Heart left ventricle (tissue), 13 donors: ENCODE results near the gene STON1.

ENCODE experiments used
- POLR2A ChIP-seq, 2 donors: fragments of 450-650 bp; IDR thresholded peaks; one replicate each; pipeline ENCODE4 v1.6.1; 2017; ENCODE audit warnings: antibody characterized with exemption in 2 of 2, mild to moderate bottlenecking in 2 of 2, moderate library complexity in 2 of 2
- TF ChIP-seq, protein P1 (sequence below), 12 donors: fragments of 200-600 bp; sonication (generic) in 4 of 12; IDR thresholded peaks; one replicate each; pipeline versions ENCODE4 v1.5.0 to v1.8.0; 2018 to 2022; ENCODE audit warnings: antibody characterized with exemption in 12 of 12, mild to moderate bottlenecking in 5 of 12
- donor health status: ischemic (EF 13 %, LVEDD 7.1; RV severe dilation, severe dysfunction).
- donor health status: DM: no; HTN: yes; CAD: no.
- donor health status: DM: no; HTN: no; CAD: no.
- donor health status: ischemic (EF 25% LVEDD 6.9; RV normal size, moderate dysfunction).
- donor health status: ischemic (EF 25% LVEDD 5.7; RV mildly dilated, moderate dysfunction).
- donor health status: ischemic (EF 35%, LVEDD 5.7; RV mildly dilated, moderate dysfunction).
- donor health status: nonischemic (EF 11% LVEDD 7.7; RV severe dilation, severe dysfunction).
- donor health status: DM: yes; HTN: yes; CAD: no.
- donor health status: PGD.
- donor health status: ischemic (EF 29% LVEDD 5.4; RV normal size, mild dysfunction).
- donor health status: nonischemic (EF 23%, LVEDD 6.1; RV moderate dilation, normal function).

DNA sequence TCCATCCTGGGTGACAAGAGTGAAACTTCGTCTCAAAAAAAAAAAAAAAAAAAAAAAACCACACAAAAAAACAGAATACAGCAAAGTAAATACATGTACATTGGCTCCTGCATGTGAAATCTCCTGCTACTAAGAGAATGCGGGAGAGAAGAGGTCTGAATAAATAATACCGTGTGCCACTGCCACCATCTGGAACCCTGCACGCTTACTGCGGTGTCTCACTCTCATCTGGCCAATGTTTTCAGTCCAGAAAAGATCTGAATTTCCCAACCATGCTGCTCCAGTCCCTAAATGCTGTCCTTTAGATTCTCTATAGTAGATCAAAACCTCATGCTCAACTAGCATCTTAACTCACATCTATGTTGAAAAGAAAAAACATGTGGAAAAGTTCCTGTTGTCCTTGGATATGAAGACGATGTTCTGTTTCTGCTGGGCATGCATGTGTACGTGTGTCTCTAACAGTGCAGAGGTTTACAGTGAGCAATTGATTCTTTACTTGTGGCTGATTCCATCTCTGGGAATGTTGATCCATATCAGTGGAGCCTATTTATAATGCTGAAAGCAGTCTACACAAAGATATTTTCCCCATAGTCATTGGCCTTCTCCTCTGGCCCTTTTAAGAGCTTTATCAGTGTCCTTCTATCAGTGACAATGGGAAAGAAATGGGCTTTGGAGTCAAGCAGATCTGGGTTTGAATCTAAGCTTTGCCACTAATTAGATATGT, 11.9 kb downstream of the STON1 start:
- TF ChIP-seq, protein P1, sequence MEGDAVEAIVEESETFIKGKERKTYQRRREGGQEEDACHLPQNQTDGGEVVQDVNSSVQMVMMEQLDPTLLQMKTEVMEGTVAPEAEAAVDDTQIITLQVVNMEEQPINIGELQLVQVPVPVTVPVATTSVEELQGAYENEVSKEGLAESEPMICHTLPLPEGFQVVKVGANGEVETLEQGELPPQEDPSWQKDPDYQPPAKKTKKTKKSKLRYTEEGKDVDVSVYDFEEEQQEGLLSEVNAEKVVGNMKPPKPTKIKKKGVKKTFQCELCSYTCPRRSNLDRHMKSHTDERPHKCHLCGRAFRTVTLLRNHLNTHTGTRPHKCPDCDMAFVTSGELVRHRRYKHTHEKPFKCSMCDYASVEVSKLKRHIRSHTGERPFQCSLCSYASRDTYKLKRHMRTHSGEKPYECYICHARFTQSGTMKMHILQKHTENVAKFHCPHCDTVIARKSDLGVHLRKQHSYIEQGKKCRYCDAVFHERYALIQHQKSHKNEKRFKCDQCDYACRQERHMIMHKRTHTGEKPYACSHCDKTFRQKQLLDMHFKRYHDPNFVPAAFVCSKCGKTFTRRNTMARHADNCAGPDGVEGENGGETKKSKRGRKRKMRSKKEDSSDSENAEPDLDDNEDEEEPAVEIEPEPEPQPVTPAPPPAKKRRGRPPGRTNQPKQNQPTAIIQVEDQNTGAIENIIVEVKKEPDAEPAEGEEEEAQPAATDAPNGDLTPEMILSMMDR (IDR thresholded peaks at IDR 0.05) = no peak
- TF ChIP-seq POLR2A (IDR thresholded peaks at IDR 0.05) = no peak
